Glutamatergic neuron (in vitro differentiated cells): ENCODE data around the gene LDLRAD3. TPM values are rescaled to one million over a fixed set of nuclear protein-coding genes. Genes with fewer than 3 reads are reported as not detected.

Experiments
- DNase-seq: peaks from one replicate; pipeline ENCODE4 v3.0.0; 2022
- H3K27ac Mint-ChIP-seq: one replicate; pipeline ENCODE4 v1.8.0; 2020; ENCODE audit warnings: mild to moderate bottlenecking, mixed read lengths, inconsistent platforms; ENCODE audit not compliant: unreplicated experiment
- H3K27me3 Mint-ChIP-seq: one replicate; pipeline ENCODE4 v1.8.0; 2020; ENCODE audit warnings: mild to moderate bottlenecking, moderate library complexity, mixed read lengths, inconsistent platforms; ENCODE audit not compliant: unreplicated experiment
- H3K36me3 Mint-ChIP-seq: one replicate; pipeline ENCODE4 v1.8.0; 2020; ENCODE audit warnings: mild to moderate bottlenecking, mixed read lengths, inconsistent platforms; ENCODE audit not compliant: unreplicated experiment
- H3K4me1 Mint-ChIP-seq: one replicate; pipeline ENCODE4 v1.8.0; 2020; ENCODE audit warnings: mild to moderate bottlenecking, low read depth, mixed read lengths, inconsistent platforms; ENCODE audit not compliant: unreplicated experiment
- H3K4me3 Mint-ChIP-seq: one replicate; pipeline ENCODE4 v1.8.0; 2020; ENCODE audit warnings: mild to moderate bottlenecking, mixed read lengths, inconsistent platforms; ENCODE audit not compliant: unreplicated experiment
- H3K9me3 Mint-ChIP-seq: one replicate; pipeline ENCODE4 v1.8.0; 2020; ENCODE audit warnings: mild to moderate bottlenecking, moderate library complexity, mixed read lengths, inconsistent platforms; ENCODE audit not compliant: unreplicated experiment
- total RNA-seq: library from RNA; stranded (reverse); fragmentation: NEBNext Ultra II Directional; extraction: Animal tissue kit (Norgen Biotek cat#: 25700); gene quantifications from one replicate; pipeline ENCODE4 v1.2.1, GENCODE V29; 2021; ENCODE audit not compliant: unreplicated experiment
- TF ChIP-seq, protein P1 (sequence below): fragments of 200-600 bp; sonication (generic); IDR thresholded peaks from one replicate; pipeline ENCODE4 v1.5.0; 2021; ENCODE audit not compliant: partially characterized antibody, unreplicated experiment

LDLRAD3 gene
- total RNA-seq, 1 donor from 2014 or later: 59.9 TPM

DNA sequence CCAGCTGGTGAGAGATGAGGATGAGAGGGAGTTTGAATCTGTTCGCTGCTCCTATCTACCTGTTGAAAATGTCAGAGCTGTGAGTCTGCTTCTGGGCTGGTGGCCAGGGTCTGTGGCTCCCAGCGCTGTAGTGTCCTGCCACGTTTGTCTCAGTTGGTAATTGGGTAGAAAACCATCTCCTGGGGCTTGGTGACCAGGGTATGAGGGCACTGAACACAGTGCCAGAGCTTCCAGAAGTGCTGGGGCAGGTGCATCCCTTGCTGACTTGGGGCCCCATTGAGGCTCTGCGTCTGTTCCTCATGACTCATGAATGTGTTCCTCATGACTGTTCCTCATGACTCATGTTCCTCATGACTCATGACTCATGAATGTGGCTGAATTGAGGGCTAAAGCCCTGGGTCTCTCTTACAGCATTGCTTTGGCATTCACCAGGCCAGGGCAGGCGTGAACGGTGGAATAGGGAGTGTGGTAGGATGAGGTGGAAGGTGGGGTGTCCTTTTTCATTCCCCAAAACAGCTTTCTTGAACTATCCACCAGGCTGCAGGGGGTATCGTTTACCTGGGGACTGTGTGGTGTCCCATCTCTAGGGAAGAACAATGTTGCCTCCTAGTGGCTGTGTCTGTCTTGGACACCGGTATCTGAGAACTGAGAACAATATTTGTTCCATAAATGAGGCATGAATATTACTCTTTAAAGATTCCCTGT is 205.8 kb downstream of the LDLRAD3 start:
- Mint-ChIP-seq H3K27ac (peak overlapping the region; percentile 82), H3K4me1 (peaks cover 34% of the 10 kb centered on the region), H3K27me3 (peaks cover 1% of the 10 kb centered on the region), H3K4me3 (no peak overlapping the region), H3K36me3 (peaks cover 11% of the 10 kb centered on the region), H3K9me3 (peaks cover 7% of the 10 kb centered on the region)
- TF ChIP-seq, protein P1, sequence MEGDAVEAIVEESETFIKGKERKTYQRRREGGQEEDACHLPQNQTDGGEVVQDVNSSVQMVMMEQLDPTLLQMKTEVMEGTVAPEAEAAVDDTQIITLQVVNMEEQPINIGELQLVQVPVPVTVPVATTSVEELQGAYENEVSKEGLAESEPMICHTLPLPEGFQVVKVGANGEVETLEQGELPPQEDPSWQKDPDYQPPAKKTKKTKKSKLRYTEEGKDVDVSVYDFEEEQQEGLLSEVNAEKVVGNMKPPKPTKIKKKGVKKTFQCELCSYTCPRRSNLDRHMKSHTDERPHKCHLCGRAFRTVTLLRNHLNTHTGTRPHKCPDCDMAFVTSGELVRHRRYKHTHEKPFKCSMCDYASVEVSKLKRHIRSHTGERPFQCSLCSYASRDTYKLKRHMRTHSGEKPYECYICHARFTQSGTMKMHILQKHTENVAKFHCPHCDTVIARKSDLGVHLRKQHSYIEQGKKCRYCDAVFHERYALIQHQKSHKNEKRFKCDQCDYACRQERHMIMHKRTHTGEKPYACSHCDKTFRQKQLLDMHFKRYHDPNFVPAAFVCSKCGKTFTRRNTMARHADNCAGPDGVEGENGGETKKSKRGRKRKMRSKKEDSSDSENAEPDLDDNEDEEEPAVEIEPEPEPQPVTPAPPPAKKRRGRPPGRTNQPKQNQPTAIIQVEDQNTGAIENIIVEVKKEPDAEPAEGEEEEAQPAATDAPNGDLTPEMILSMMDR: peak; percentile 56
- no peak for DNase-seq

DNA sequence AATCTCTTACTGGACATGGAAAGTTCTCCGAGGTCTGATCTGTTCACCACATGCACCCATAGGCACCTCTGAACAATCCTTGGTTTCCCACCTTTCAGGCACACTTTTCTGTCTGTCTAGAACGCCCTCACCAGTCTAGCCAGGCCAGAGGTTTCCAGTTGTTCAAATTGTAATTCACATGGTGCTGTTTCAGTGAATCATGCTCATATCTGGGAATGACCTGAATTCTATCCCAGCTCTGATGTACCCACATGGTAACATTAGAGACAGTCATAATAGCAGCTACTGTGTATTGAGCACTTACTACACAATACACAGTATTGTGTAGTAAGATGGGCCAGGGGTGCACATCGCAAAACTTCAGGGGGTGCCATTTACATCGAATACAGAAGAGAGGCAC is 207.1 kb downstream of the LDLRAD3 start:
- Mint-ChIP-seq H3K27ac (no peak overlapping the region), H3K4me1 (peaks cover 41% of the 10 kb centered on the region), H3K9me3 (peaks cover 11% of the 10 kb centered on the region), H3K4me3 (no peak overlapping the region), H3K36me3 (peaks cover 11% of the 10 kb centered on the region), H3K27me3 (peaks cover 5% of the 10 kb centered on the region)
- no peak for DNase-seq
- TF ChIP-seq, protein P1: no peak

DNA sequence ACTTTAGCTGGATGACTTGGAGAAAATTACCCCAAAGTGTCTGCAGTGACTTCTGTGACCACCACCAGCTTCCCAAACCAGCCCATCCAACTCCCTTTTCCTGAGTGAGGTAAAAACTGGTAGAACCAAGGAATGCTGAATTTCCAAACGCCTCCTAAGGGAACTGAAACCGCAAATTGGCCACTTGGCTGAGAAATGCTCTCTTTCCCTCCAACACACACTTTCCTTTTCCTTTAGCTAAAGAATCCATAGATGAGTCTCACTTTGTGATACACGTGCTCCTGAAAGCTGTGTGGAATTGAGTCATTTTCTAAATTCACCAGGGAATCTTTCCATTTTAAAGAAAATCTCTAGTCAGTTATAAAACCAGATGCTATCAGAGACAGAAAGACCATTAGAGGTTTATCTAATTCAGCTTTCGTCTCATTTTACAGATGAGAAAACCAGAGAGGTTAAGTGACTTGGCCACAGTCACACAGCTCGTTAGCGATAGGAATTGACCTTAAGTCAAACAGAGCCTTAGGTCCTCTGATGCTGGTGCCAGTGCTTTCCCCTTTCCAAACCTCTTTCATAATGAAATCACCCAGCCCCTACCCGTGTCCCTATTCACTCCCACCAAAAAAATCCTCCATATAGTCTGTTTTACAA is 208.2 kb downstream of the LDLRAD3 start:
- TF ChIP-seq, protein P1: no peak
- Mint-ChIP-seq H3K9me3 (peaks cover 11% of the 10 kb centered on the region), H3K27ac (no peak overlapping the region), H3K4me3 (no peak overlapping the region), H3K27me3 (peaks cover 5% of the 10 kb centered on the region), H3K36me3 (peaks cover 11% of the 10 kb centered on the region), H3K4me1 (peaks cover 44% of the 10 kb centered on the region)
- DNase-seq: no peak

DNA sequence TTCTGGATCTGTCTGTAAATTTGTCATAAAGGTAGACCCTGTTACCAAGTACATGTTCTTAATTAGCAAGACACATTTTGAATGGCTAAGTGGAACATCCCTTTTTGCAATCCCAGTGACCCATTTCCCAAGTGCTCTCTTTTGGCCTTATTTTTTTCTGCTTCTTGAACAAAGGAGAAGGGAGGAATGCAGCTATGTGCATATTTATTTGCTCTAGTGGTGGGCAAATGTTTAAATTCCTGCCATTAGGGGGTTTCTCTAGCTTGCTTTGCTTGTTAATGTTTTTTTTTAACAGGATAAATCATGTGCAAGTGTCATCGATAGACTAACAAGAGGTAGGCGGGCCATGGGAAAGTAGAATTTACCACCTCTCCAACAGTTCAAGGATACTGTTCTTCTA is 209.7 kb downstream of the LDLRAD3 start:
- Mint-ChIP-seq H3K27ac (no peak overlapping the region), H3K27me3 (peaks cover 5% of the 10 kb centered on the region), H3K4me1 (peaks cover 48% of the 10 kb centered on the region), H3K36me3 (peaks cover 7% of the 10 kb centered on the region), H3K4me3 (no peak overlapping the region), H3K9me3 (peaks cover 11% of the 10 kb centered on the region)
- DNase-seq: no peak
- TF ChIP-seq, protein P1: no peak

DNA sequence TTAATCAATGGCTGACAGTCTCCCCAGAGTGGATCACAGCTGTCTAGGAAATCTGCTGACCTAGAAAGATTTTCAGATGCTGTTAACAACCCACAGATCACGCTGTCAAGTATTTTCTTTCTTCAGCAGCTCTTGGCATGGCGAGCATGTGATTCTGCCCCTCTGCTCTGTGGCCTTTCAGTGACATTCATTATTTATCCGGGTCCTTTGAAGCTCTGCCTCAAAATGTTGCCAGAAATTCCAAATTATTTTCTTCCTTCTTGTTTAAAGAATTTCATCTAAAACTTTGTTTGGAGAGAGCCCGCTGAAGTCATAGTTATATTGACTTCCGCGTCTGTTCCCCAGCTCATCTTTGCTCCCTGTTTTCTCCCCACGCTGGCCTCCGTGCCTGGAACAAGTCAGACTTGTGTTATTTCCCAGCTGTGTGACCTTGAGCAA is 211.3 kb downstream of the LDLRAD3 start:
- peak overlapping the region; percentile 57 for H3K4me3 Mint-ChIP-seq
- H3K27me3 Mint-ChIP-seq: peaks cover 9% of the 10 kb centered on the region
- no peak for DNase-seq
- H3K9me3 Mint-ChIP-seq: peaks cover 6% of the 10 kb centered on the region
- H3K4me1 Mint-ChIP-seq: peaks cover 40% of the 10 kb centered on the region
- H3K36me3 Mint-ChIP-seq: no peaks in the 10 kb centered on the region
- TF ChIP-seq, protein P1: no peak
- peak overlapping the region; percentile 93 for H3K27ac Mint-ChIP-seq
